GM19035 (cell line): Measurements from ENCODE around the gene GABRB3.

ENCODE experiments used
- ATAC-seq: cut with Tn5 transposase; IDR thresholded peaks from one replicate; pipeline ENCODE4 v1.9.1; 2021; ENCODE audit not compliant: unreplicated experiment

Gene GABRB3

GRCh38 chr15:26772154-26773066 lies at the start of gene GABRB3:
Gene GABRB3 (minus strand): TSS chr15:26773066.
- ATAC-seq: no peak

- ATAC-seq: no peak
These were observed 34.9 kb upstream of the GABRB3 start for GRCh38 chr15:26807517-26808427.

GRCh38 chr15:26806574-26806973 lies 33.7 kb upstream of the GABRB3 start:
- ATAC-seq: no peak

GRCh38 chr15:26806151-26806550 lies 33.3 kb upstream of the GABRB3 start:
- no peak for ATAC-seq

GRCh38 chr15:26805470-26805869 lies 32.6 kb upstream of the GABRB3 start:
- ATAC-seq: no peak

GRCh38 chr15:26804063-26804804 lies 31.4 kb upstream of the GABRB3 start:
- ATAC-seq: no peak

- no peak for ATAC-seq
These were observed 17.3 kb upstream of the GABRB3 start for GRCh38 chr15:26790118-26790517.

GRCh38 chr15:26781816-26782215 lies 8.9 kb upstream of the GABRB3 start:
- no peak for ATAC-seq

- ATAC-seq: no peak
These were observed 1.1 kb upstream of the GABRB3 start for GRCh38 chr15:26773917-26774316.

GRCh38 chr15:26773067-26773877 lies 406 bp upstream of the GABRB3 start:
- no peak for ATAC-seq

- ATAC-seq: no peak
These were observed 1.2 kb downstream of the GABRB3 start for GRCh38 chr15:26771578-26772153.

- ATAC-seq: no peak
These were observed 1.7 kb downstream of the GABRB3 start for GRCh38 chr15:26771168-26771567.

GRCh38 chr15:26767169-26767670 lies 5.6 kb downstream of the GABRB3 start:
- ATAC-seq: no peak

- no peak for ATAC-seq
These were observed 6.6 kb downstream of the GABRB3 start for GRCh38 chr15:26766262-26766661.

GRCh38 chr15:26759986-26760385 lies 12.9 kb downstream of the GABRB3 start:
- no peak for ATAC-seq

- no peak for ATAC-seq
These were observed 14.8 kb downstream of the GABRB3 start for GRCh38 chr15:26758079-26758478.

GRCh38 chr15:26757141-26757540 lies 15.7 kb downstream of the GABRB3 start:
- ATAC-seq: no peak

- no peak for ATAC-seq
These were observed 28.0 kb downstream of the GABRB3 start for GRCh38 chr15:26744894-26745293.

- ATAC-seq: no peak
These were observed 33.1 kb downstream of the GABRB3 start for GRCh38 chr15:26739791-26740190.

- no peak for ATAC-seq
These were observed 33.9 kb downstream of the GABRB3 start for GRCh38 chr15:26738996-26739395.
